ENCODE results near the gene MGLL. TPM values are rescaled to one million over a fixed set of nuclear protein-coding genes. Genes with fewer than 3 reads are reported as not detected.

Gene MGLL
- total and polyA plus RNA-seq, 2 donors: 23.4 to 83.0 TPM

DNA sequence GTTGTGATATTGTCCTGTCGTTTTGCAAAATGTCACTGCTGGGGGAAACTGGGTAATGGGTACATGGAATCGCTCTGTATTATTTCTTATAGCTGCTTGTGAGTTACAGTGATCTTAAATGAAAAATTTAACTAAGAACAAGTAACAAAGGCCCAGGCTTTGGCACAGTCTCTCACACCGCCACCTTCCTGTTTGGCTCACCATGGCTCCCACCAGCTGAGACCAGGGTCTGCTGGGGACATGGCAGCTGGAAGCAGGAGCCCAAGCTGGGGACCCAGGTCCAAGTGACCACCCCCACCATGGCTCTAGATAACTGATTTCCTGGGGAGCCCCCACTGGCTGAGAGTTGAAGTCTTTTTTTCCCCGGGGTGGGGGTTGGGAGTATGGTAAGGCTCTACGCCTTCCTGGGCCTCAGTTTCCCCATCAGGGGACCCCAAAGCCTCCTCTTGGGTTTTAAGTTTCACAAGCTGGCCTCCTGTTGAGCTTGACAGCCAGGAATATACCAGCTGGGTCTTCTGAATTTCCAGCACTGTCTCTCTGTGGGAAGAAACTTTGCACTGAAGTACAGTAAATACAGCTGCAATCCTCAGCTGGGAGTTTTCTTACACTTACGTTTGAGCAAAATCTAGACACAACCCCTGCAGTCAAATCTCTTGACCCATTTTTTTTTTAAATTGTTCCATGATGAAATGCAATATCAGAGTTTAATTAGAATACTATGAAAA is 123.5 kb downstream of the MGLL start:
- Histone ChIP-seq H3K36me3 (ENCODE audit: insufficient read depth) (no peaks in the 10 kb centered on the region), H3K27ac (ENCODE audit: low read depth) (peak overlapping the region; percentile 78), H3K4me3 (ENCODE audit: low read depth, low read length) (no peak overlapping the region), H3K4me1 (ENCODE audit: insufficient read depth) (peaks cover 2% of the 10 kb centered on the region)
- 69% methylated on average over 6 of the region's 6 CpGs for WGBS
- DNase-seq (ENCODE audit: extremely low spot score): no peak

GRCh38 chr3:127698286-127698685 is 124.0 kb downstream of the MGLL start:
- Histone ChIP-seq H3K4me1 (ENCODE audit: insufficient read depth) (peaks cover 2% of the 10 kb centered on the region), H3K36me3 (ENCODE audit: insufficient read depth) (no peaks in the 10 kb centered on the region), H3K27ac (ENCODE audit: low read depth) (peak overlapping the region; percentile 78), H3K4me3 (ENCODE audit: low read depth, low read length) (no peak overlapping the region)
- 41% methylated on average over 3 of the region's 3 CpGs for WGBS
- DNase-seq (ENCODE audit: extremely low spot score): no peak

DNA sequence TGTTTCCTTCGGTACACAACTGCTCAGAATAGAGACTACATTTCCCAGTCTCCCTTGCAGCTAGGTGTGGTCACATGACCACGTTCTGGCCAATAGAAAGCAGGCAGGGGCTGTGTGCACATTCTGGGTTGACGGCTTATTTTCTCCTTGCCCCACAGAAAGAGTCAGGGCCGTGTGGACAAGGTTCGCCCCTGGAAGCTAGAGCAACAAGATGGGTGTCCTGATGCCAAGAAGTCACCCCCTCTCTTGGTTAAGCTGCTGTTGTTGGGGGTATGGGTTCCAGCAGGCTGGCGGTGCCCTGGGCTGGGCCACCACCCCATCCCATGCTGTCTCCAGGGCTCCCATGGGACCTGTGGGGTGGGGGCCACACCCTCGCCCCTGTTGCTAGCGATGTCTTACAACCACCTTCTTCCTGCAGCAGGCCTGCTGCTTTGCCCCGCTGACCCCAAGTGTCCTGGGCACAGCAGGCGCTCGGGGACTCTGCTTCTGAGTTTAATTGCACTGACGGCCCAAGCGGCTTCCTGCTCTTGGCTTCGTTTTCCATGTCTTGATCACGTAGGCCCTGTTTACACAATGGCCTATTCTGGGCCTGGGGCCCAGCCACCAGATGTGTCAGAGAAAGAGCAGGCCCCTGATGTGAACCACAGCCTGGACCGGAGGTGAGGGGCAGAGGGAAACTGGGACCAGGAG is 124.6 kb downstream of the MGLL start:
- Histone ChIP-seq H3K4me3 (ENCODE audit: low read depth, low read length) (no peak overlapping the region), H3K36me3 (ENCODE audit: insufficient read depth) (no peaks in the 10 kb centered on the region), H3K4me1 (ENCODE audit: insufficient read depth) (peaks cover 2% of the 10 kb centered on the region), H3K27ac (ENCODE audit: low read depth) (peak overlapping the region; percentile 86)
- DNase-seq (ENCODE audit: extremely low spot score): peak; percentile 57
- 17% methylated on average over 16 of the region's 16 CpGs for WGBS

- peaks cover 2% of the 10 kb centered on the region for H3K4me1 ChIP-seq (ENCODE audit: insufficient read depth)
- H3K27ac ChIP-seq (ENCODE audit: low read depth): no peak overlapping the region
- H3K36me3 ChIP-seq (ENCODE audit: insufficient read depth): no peaks in the 10 kb centered on the region
- WGBS: 83% methylated on average over 17 of the region's 17 CpGs
- H3K4me3 ChIP-seq (ENCODE audit: low read depth, low read length): no peak overlapping the region
- no peak for DNase-seq (ENCODE audit: extremely low spot score)
Measured at GRCh38 chr3:127694467-127695215, 127.7 kb downstream of the MGLL start.

DNA sequence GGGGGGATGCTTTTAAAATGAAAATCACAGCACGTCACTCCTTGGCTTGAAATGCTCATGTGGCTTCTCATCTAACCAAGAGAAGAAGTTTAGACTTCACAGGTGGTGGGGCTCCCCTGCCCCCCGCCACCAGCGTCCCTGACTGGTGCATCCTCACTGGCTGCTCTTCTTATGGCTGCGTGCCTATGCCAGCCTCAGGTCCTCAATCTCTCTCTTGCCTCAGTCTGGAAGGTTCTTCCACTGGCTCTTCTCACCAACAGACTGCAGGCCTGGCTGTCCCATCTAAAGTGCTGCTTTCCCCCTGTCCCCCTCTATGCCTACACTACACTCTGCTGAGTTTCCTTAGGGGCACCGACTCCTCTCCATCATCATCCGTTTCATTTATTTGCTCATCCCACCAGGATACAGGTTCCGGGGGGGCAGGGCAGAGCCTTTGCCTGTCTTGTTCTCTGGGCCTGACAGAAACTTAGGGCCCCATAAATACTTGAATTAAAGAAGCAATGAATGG is 128.9 kb downstream of the MGLL start:
- no peak for DNase-seq (ENCODE audit: extremely low spot score)
- Histone ChIP-seq H3K4me1 (ENCODE audit: insufficient read depth) (no peaks in the 10 kb centered on the region), H3K27ac (ENCODE audit: low read depth) (no peak overlapping the region), H3K36me3 (ENCODE audit: insufficient read depth) (no peaks in the 10 kb centered on the region), H3K4me3 (ENCODE audit: low read depth, low read length) (no peak overlapping the region)
- 88% methylated on average over 7 of the region's 7 CpGs for WGBS

GRCh38 chr3:127692501-127693335 is 129.6 kb downstream of the MGLL start:
- Histone ChIP-seq H3K4me1 (ENCODE audit: insufficient read depth) (no peaks in the 10 kb centered on the region), H3K27ac (ENCODE audit: low read depth) (no peak overlapping the region), H3K36me3 (ENCODE audit: insufficient read depth) (no peaks in the 10 kb centered on the region), H3K4me3 (ENCODE audit: low read depth, low read length) (no peak overlapping the region)
- no peak for DNase-seq (ENCODE audit: extremely low spot score)
- WGBS: 93% methylated on average over 21 of the region's 21 CpGs

DNA sequence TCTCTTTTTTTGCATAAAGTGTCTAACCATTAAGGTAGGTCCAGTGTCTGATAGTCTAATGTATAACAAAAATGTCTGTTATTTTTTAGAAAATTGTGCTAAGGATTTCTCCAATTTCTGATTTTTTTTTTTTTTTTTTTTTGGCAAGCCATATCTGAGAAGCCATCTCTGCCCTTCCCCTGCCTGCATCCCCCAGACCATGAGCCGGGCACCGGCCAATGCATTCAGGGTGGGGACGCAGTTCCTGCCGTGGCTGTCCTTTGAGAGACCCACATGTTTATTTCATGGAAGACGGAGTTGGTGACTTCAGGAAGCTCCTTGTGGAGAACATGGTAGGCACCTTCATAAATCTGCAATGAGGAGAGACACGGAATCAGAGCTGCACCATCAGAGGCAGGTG is 130.3 kb downstream of the MGLL start:
- Histone ChIP-seq H3K4me1 (ENCODE audit: insufficient read depth) (no peaks in the 10 kb centered on the region), H3K4me3 (ENCODE audit: low read depth, low read length) (no peak overlapping the region), H3K27ac (ENCODE audit: low read depth) (no peak overlapping the region), H3K36me3 (ENCODE audit: insufficient read depth) (no peaks in the 10 kb centered on the region)
- DNase-seq (ENCODE audit: extremely low spot score): no peak
- WGBS: 91% methylated on average over 6 of the region's 6 CpGs

DNA sequence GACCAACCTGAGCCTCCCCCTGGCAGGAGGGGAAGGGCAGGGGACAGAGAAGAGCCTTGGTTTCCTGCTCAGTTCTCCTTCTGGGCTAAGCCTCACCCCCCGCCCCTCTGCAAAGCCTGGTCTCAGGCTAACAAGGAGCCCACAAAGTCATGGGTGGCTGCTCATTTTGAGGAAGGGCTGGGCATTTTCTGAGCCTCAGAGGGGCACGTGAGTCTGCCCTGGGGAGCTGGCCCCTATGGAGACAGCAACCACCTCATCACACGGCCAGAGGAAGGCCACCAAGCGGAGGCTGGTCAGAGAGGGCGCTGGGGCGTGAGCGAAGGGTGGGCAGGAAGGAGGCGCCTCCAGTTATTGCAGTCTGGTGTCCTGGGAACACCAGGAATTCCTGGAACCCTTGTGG is 130.8 kb downstream of the MGLL start:
- 90% methylated on average over 8 of the region's 8 CpGs for WGBS
- Histone ChIP-seq H3K27ac (ENCODE audit: low read depth) (no peak overlapping the region), H3K4me1 (ENCODE audit: insufficient read depth) (no peaks in the 10 kb centered on the region), H3K36me3 (ENCODE audit: insufficient read depth) (no peaks in the 10 kb centered on the region), H3K4me3 (ENCODE audit: low read depth, low read length) (no peak overlapping the region)
- no peak for DNase-seq (ENCODE audit: extremely low spot score)

DNA sequence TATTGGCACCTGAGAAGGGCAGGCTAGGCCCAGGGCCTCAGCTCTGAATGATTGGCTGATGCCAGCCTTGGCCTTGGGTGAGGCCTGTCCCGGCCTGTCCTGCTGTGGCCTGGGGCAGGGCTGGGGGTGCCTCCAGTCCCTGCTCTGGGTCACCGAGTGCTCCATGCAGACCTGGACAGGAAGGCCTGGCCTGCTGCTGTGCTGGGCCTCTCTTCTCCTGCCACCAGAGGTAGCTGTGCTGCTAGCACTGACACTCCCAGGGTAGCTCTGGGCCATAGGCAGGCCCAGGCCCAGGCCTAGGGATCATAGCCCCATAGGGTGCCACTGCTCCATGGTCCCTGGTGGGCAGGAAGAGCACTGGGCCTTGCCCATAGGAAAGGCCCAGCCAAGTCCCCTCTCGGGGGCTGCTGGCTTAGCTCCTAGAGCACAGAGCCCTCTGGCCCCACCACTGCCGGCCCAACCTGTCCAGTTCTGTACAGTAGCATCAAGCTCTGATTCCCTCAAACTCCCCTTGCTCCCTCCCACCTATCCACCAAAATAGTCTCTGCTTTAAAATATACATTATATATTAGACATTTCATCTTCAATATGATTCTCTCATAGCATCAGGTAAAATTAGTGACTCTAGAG is 131.4 kb downstream of the MGLL start:
- DNase-seq (ENCODE audit: extremely low spot score): no peak
- no peaks in the 10 kb centered on the region for H3K36me3 ChIP-seq (ENCODE audit: insufficient read depth)
- H3K4me3 ChIP-seq (ENCODE audit: low read depth, low read length): no peak overlapping the region
- no peak overlapping the region for H3K27ac ChIP-seq (ENCODE audit: low read depth)
- H3K4me1 ChIP-seq (ENCODE audit: insufficient read depth): no peaks in the 10 kb centered on the region
- WGBS: 76% methylated on average over 4 of the region's 4 CpGs

DNA sequence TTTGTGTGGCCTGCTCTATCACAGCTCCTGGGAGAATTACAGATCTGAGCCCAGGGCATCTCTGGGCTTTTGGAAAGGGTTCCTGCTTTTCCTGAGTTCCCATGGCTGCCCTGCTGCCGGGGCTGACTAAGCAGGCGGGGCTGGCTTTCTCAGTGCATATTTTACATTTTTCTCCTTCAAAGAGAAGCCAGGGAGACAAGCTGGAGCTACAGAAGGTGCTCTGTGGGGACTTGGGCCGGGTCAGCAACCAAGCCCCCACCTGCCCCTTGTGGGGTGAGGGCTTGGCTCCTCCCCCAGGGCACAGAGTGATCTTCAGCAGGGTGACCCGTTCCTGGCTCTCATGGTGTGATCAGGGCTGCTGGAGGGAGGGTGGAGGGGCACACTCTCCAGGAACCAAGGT is 132.2 kb downstream of the MGLL start:
- H3K4me1 ChIP-seq (ENCODE audit: insufficient read depth): no peaks in the 10 kb centered on the region
- no peak overlapping the region for H3K4me3 ChIP-seq (ENCODE audit: low read depth, low read length)
- no peak for DNase-seq (ENCODE audit: extremely low spot score)
- H3K36me3 ChIP-seq (ENCODE audit: insufficient read depth): no peaks in the 10 kb centered on the region
- H3K27ac ChIP-seq (ENCODE audit: low read depth): no peak overlapping the region
- WGBS: 23% methylated on average over 4 of the region's 4 CpGs

- H3K27ac ChIP-seq (ENCODE audit: low read depth): no peak overlapping the region
- no peak for DNase-seq (ENCODE audit: extremely low spot score)
- no peak overlapping the region for H3K4me3 ChIP-seq (ENCODE audit: low read depth, low read length)
- H3K4me1 ChIP-seq (ENCODE audit: insufficient read depth): no peaks in the 10 kb centered on the region
- H3K36me3 ChIP-seq (ENCODE audit: insufficient read depth): no peaks in the 10 kb centered on the region
- WGBS: 87% methylated on average over 19 of the region's 19 CpGs
Measured at GRCh38 chr3:127689266-127689860, 133.0 kb downstream of the MGLL start.

GRCh38 chr3:127688416-127689265 is 133.7 kb downstream of the MGLL start:
- Histone ChIP-seq H3K36me3 (ENCODE audit: insufficient read depth) (no peaks in the 10 kb centered on the region), H3K27ac (ENCODE audit: low read depth) (no peak overlapping the region), H3K4me1 (ENCODE audit: insufficient read depth) (no peaks in the 10 kb centered on the region), H3K4me3 (ENCODE audit: low read depth, low read length) (no peak overlapping the region)
- 42% methylated on average over 20 of the region's 20 CpGs for WGBS
- no peak for DNase-seq (ENCODE audit: extremely low spot score)

Data from urinary bladder (tissue), 4 donors.